ENCODE measurements around the gene ERBB4.

Gene ERBB4

DNA sequence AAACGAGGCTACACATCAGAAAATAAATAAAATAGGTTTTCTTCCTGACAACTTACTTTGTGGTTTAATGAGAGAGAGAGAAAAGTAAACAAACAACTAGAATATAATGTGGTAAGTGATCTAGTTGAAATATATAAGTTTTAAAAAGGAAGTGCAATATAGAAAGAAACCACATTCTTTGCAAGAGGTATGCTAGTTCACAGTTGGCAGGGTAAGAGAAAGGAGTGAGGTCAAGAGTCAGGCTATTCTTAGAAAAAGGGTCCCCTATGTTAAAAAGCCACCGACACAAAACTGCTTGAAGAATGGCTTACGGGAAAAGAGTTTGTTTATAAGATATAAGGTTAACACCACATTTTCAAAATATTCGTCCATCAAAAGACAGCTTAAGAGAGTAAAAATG is 462.1 kb downstream of the ERBB4 start:
- Histone ChIP-seq H3K79me2 (ENCODE audit: insufficient read depth, low read length) (no peaks in the 10 kb centered on the region), H4K20me1 (ENCODE audit: insufficient read depth, low read length, poor library complexity, severe bottlenecking) (no peaks in the 10 kb centered on the region), H3K9me3 (ENCODE audit: insufficient read depth, low read depth, low read length) (no peaks in the 10 kb centered on the region), H3K9ac (ENCODE audit: low read depth, low read length, poor library complexity, severe bottlenecking) (no peak overlapping the region), H3K4me1 (ENCODE audit: insufficient read depth, low read length, poor library complexity, severe bottlenecking) (no peaks in the 10 kb centered on the region), H2AFZ (ENCODE audit: low read length) (no peak overlapping the region), H3K36me3 (ENCODE audit: insufficient read depth, low read length) (no peaks in the 10 kb centered on the region), H3K4me3 (ENCODE audit: low read length, poor library complexity, severe bottlenecking) (no peak overlapping the region), H3K27me3 (ENCODE audit: insufficient read depth, low read length, poor library complexity, severe bottlenecking) (no peaks in the 10 kb centered on the region), H3K9me2 (replicated peaks; ENCODE audit: low read depth, low read length) (no peaks in the 10 kb centered on the region), H3K4me2 (ENCODE audit: low read depth, low read length, poor library complexity, severe bottlenecking) (no peak overlapping the region), H3F3A (ENCODE audit: low read depth) (no peaks in the 10 kb centered on the region)
- TF ChIP-seq, protein P1, sequence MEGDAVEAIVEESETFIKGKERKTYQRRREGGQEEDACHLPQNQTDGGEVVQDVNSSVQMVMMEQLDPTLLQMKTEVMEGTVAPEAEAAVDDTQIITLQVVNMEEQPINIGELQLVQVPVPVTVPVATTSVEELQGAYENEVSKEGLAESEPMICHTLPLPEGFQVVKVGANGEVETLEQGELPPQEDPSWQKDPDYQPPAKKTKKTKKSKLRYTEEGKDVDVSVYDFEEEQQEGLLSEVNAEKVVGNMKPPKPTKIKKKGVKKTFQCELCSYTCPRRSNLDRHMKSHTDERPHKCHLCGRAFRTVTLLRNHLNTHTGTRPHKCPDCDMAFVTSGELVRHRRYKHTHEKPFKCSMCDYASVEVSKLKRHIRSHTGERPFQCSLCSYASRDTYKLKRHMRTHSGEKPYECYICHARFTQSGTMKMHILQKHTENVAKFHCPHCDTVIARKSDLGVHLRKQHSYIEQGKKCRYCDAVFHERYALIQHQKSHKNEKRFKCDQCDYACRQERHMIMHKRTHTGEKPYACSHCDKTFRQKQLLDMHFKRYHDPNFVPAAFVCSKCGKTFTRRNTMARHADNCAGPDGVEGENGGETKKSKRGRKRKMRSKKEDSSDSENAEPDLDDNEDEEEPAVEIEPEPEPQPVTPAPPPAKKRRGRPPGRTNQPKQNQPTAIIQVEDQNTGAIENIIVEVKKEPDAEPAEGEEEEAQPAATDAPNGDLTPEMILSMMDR (conservative IDR thresholded peaks at IDR 0.05; ENCODE audit: low read length) = no peak
- no peak for TF ChIP-seq EZH2phosphoT487 (IDR thresholded peaks at IDR 0.05; ENCODE audit: borderline replicate concordance)

DNA sequence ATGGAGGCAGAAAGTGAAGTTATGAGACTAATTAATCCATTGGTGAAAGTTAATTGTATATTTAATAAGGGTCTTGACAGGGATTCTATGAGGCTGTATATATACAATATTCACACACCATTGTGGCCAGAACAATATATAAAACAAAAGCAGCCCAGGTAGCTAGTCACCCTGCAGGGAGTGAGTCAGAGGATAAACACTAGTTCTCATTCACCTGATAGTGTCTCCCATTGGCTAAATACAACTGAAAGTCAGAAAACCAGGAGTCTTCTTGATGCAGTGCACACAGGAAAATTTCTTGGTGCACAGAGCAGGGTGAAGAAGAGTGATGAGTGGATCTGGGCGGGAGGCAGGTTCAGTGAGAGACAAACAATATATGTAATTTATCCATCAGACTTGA is 465.2 kb downstream of the ERBB4 start:
- TF ChIP-seq, protein P1 (conservative IDR thresholded peaks at IDR 0.05; ENCODE audit: low read length) = no peak
- no peak for TF ChIP-seq EZH2phosphoT487 (IDR thresholded peaks at IDR 0.05; ENCODE audit: borderline replicate concordance)
- Histone ChIP-seq H3K9me3 (ENCODE audit: insufficient read depth, low read depth, low read length) (no peaks in the 10 kb centered on the region), H3K4me3 (ENCODE audit: low read length, poor library complexity, severe bottlenecking) (no peak overlapping the region), H3K4me1 (ENCODE audit: insufficient read depth, low read length, poor library complexity, severe bottlenecking) (no peaks in the 10 kb centered on the region), H3K9me2 (replicated peaks; ENCODE audit: low read depth, low read length) (no peaks in the 10 kb centered on the region), H3K27me3 (ENCODE audit: insufficient read depth, low read length, poor library complexity, severe bottlenecking) (no peaks in the 10 kb centered on the region), H3F3A (ENCODE audit: low read depth) (no peaks in the 10 kb centered on the region), H4K20me1 (ENCODE audit: insufficient read depth, low read length, poor library complexity, severe bottlenecking) (no peaks in the 10 kb centered on the region), H3K4me2 (ENCODE audit: low read depth, low read length, poor library complexity, severe bottlenecking) (no peak overlapping the region), H3K79me2 (ENCODE audit: insufficient read depth, low read length) (no peaks in the 10 kb centered on the region), H3K36me3 (ENCODE audit: insufficient read depth, low read length) (no peaks in the 10 kb centered on the region), H2AFZ (ENCODE audit: low read length) (no peak overlapping the region), H3K9ac (ENCODE audit: low read depth, low read length, poor library complexity, severe bottlenecking) (no peak overlapping the region)

DNA sequence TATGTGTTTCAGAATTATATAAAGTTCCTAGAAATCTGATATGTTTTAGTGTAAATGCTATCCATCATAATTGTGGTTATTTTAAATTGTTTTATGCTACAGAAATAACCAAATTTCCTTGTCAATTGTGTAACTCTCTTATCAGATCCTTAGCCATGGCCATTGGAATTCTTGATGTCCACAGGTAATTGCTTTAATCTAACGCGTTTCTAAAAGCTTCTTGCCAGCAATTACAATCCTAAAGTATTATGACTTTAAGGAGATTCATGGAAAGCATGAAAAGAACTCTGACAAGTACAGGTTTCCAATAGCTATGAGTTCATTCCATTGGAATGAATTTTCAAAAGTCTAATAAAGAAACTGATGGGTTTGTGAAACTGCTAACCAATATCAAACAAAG is 472.1 kb downstream of the ERBB4 start:
- no peaks in the 10 kb centered on the region for H3K27me3 ChIP-seq (ENCODE audit: insufficient read depth, low read length, poor library complexity, severe bottlenecking)
- H3K9ac ChIP-seq (ENCODE audit: low read depth, low read length, poor library complexity, severe bottlenecking) = no peak overlapping the region
- H3K4me1 ChIP-seq (ENCODE audit: insufficient read depth, low read length, poor library complexity, severe bottlenecking) = no peaks in the 10 kb centered on the region
- H3K36me3 ChIP-seq (ENCODE audit: insufficient read depth, low read length) = no peaks in the 10 kb centered on the region
- no peak for TF ChIP-seq EZH2phosphoT487 (IDR thresholded peaks at IDR 0.05; ENCODE audit: borderline replicate concordance)
- TF ChIP-seq, protein P1 (conservative IDR thresholded peaks at IDR 0.05; ENCODE audit: low read length) = no peak
- no peaks in the 10 kb centered on the region for H3K9me3 ChIP-seq (ENCODE audit: insufficient read depth, low read depth, low read length)
- no peaks in the 10 kb centered on the region for H3F3A ChIP-seq (ENCODE audit: low read depth)
- H3K79me2 ChIP-seq (ENCODE audit: insufficient read depth, low read length) = no peaks in the 10 kb centered on the region
- no peak overlapping the region for H3K4me3 ChIP-seq (ENCODE audit: low read length, poor library complexity, severe bottlenecking)
- H2AFZ ChIP-seq (ENCODE audit: low read length) = no peak overlapping the region
- no peaks in the 10 kb centered on the region for H4K20me1 ChIP-seq (ENCODE audit: insufficient read depth, low read length, poor library complexity, severe bottlenecking)
- H3K9me2 ChIP-seq (replicated peaks; ENCODE audit: low read depth, low read length) = no peaks in the 10 kb centered on the region
- H3K4me2 ChIP-seq (ENCODE audit: low read depth, low read length, poor library complexity, severe bottlenecking) = no peak overlapping the region
